Measurements from ENCODE around the gene ATP6V0C. TPM values are rescaled to one million over a fixed set of nuclear protein-coding genes. Genes with fewer than 3 reads are reported as not detected.
A peak's percentile ranks its signal among the peaks of the same experiment; 100 is the strongest.

Gene ATP6V0C
- total and polyA plus RNA-seq, 2 donors (not counting 1 experiment from before 2014, with no cell fraction given): 118 to 176 TPM

DNA sequence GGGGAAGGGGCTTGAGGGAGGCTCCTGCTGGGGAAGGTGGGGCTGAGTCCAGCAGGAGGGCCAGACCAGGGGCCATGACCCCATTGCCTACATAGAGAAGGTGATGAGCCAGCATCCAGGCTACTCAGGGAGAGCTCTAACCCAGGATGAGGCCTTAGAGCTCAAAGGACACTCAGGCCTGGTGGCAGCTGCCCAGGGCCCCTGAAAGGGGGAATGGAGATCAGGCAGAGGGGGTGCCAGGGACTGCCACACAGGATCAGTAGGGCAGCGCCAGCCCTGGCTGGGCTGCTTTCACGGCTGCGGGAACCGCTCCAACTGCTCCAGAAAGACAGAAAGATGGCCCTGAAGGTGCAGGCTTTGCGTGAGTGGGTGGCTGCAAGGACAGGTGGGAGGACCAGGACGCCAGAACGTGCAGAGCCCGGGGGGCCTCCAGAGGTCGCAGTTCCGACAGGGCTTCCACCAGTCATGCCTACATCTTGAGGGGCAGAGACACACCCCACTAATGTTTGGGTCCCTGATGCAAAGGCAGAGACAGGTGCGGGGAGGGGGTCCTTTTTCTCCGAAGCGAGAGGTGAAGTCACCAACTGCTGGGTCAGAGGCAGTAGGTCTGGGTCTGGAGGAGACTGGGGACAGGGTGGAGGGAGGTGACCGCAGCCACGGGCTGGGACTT lies 882 bp upstream of the ATP6V0C start:
- H3K27ac ChIP-seq (ENCODE audit: low read length in 2 of 2): peak overlapping the region; percentile 94 to 99
- H3K27ac Mint-ChIP-seq: peak overlapping the region; percentile 99
- TF ChIP-seq, protein P1, sequence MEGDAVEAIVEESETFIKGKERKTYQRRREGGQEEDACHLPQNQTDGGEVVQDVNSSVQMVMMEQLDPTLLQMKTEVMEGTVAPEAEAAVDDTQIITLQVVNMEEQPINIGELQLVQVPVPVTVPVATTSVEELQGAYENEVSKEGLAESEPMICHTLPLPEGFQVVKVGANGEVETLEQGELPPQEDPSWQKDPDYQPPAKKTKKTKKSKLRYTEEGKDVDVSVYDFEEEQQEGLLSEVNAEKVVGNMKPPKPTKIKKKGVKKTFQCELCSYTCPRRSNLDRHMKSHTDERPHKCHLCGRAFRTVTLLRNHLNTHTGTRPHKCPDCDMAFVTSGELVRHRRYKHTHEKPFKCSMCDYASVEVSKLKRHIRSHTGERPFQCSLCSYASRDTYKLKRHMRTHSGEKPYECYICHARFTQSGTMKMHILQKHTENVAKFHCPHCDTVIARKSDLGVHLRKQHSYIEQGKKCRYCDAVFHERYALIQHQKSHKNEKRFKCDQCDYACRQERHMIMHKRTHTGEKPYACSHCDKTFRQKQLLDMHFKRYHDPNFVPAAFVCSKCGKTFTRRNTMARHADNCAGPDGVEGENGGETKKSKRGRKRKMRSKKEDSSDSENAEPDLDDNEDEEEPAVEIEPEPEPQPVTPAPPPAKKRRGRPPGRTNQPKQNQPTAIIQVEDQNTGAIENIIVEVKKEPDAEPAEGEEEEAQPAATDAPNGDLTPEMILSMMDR (IDR thresholded peaks at IDR 0.05): no peak
- no peak for TF ChIP-seq EZH2 (IDR thresholded peaks at IDR 0.05; ENCODE audit: borderline replicate concordance, insufficient read depth, low read depth, low read length, poor library complexity, severe bottlenecking)
- peak overlapping the region; percentile 63 for H2AFZ ChIP-seq (ENCODE audit: insufficient read depth, low read depth, low read length, poor library complexity, severe bottlenecking)
- H4K20me1 ChIP-seq (ENCODE audit: control insufficient read depth, insufficient read depth, low read length, poor library complexity, severe bottlenecking): peaks cover 34% of the 10 kb centered on the region
- peaks cover 0 to 8% of the 10 kb centered on the region in 2 experiments for H3K36me3 ChIP-seq (replicated peaks in 1 of 2; ENCODE audit: control extremely low read depth in 1 of 2, control insufficient read depth in 1 of 2, extremely low read depth in 1 of 2, insufficient read depth in 2 of 2, low read length in 1 of 2)
- H3K27me3 Mint-ChIP-seq: no peaks in the 10 kb centered on the region
- no peaks in the 10 kb centered on the region for H3K27me3 ChIP-seq (replicated peaks in 1 of 4; ENCODE audit: control extremely low read depth in 1 of 4, control insufficient read depth in 3 of 4, insufficient read depth in 4 of 4, low read length in 3 of 4)
- ChIA-PET POLR2A (interaction anchor here (1.5 to 3.7 kb wide), 2 partner anchors 19 to 358 kb away, joined by 3 to 25 read pairs; partner anchors contain the start of genes CEMP1 and TRAF7), CTCF (interaction anchor here (1.0 to 1.8 kb wide), 2 partner anchors 12 to 318 kb away, joined by 4 to 5 read pairs; no protein-coding TSS in a partner anchor)
- intact Hi-C loops (cut with micrococcal nuclease): loop anchor here (1.0 kb wide), 5 partner anchors 19 to 358 kb away; partner anchors contain the start of genes MLST8 and TRAF7
- peaks cover 70% of the 10 kb centered on the region for H3K79me2 ChIP-seq (ENCODE audit: control insufficient read depth, insufficient read depth, low read length)
- WGBS (ENCODE audit: insufficient coverage): 51% methylated on average over 13 of the region's 15 CpGs
- H3K4me3 ChIP-seq (ENCODE audit: control extremely low read depth in 1 of 5, extremely low read depth in 1 of 5, insufficient read depth in 1 of 5, low read depth in 2 of 5, low read length in 4 of 5): peak overlapping the region in 4 of 5 experiments; percentile 37 to 96 (median 84)
- ATAC-seq (ENCODE audit: low read depth): no peak
- peaks cover 82% of the 10 kb centered on the region for H3K4me1 Mint-ChIP-seq
- H3K9me3 ChIP-seq (ENCODE audit: control extremely low read depth in 1 of 3, control insufficient read depth in 2 of 3, insufficient read depth in 1 of 3, low read length in 2 of 3): no peaks in the 10 kb centered on the region
- no peak for DNase-seq
- H3K9ac ChIP-seq (ENCODE audit: low read length): peak overlapping the region; percentile 98
- H3K4me2 ChIP-seq (replicated peaks; ENCODE audit: low read depth, low read length, poor library complexity, severe bottlenecking): peak overlapping the region; percentile 91
- H3K9me3 Mint-ChIP-seq (ENCODE audit: insufficient read depth): no peaks in the 10 kb centered on the region
- peak overlapping the region; percentile 96 for H3K4me3 Mint-ChIP-seq
- H3K4me1 ChIP-seq (ENCODE audit: control insufficient read depth in 2 of 2, insufficient read depth in 2 of 2, low read length in 2 of 2): peaks cover 80 to 88% of the 10 kb centered on the region in 2 donors
